ENCODE results near the gene RANBP17. TPM values are rescaled to one million over a fixed set of nuclear protein-coding genes. Genes with fewer than 3 reads are reported as not detected.
A peak's percentile ranks its signal among the peaks of the same experiment; 100 is the strongest.

The RANBP17 gene
- polyA plus RNA-seq, 4 donors = 0.67 to 6.1 (median 1.2) TPM

DNA sequence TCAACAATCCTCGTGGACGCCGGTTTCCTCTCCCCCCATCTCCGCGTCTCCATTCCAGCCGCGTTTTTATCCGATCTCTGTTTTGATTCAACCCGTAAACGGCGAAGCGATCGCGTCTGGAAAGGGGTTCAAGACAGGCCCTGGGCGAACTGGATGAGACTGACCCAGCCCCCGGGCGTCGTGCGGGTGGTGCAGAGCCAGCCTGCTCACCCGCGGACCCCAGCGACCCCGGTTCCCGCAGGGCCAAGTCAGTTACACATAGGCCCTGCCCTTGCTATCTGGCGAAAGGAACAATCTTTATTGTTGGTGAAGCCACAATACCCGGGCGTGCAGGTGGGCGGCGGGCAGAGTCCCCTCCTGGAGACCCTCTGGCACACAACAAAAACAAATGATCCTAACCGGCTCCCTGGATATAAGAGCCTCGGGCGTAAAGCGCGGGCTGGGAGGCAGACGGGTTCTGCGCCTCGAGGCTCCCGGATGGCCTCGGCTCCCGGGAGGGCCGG, 449.1 kb downstream of the RANBP17 start:
- peaks cover 0 to 12% (median 4%) of the 10 kb centered on the region in 3 donors for H3K4me1 ChIP-seq (ENCODE audit: control insufficient read depth in 3 of 3, insufficient read depth in 2 of 3, low read depth in 1 of 3, low read length in 2 of 3)
- no peaks in the 10 kb centered on the region for H3K36me3 ChIP-seq (ENCODE audit: control insufficient read depth in 3 of 3, insufficient read depth in 2 of 3, low read depth in 1 of 3, low read length in 3 of 3)
- FAIRE-seq (no peak), DNase-seq (no peak)
- H3K4me3 ChIP-seq (ENCODE audit: low read depth in 1 of 3, low read length in 3 of 3) = no peak overlapping the region
- H3K9me3 ChIP-seq (ENCODE audit: control insufficient read depth in 2 of 2, insufficient read depth in 1 of 2, low read depth in 1 of 2, low read length in 1 of 2) = no peaks in the 10 kb centered on the region
- H3K27me3 ChIP-seq (ENCODE audit: control insufficient read depth in 3 of 3, insufficient read depth in 3 of 3, low read length in 3 of 3) = peaks cover 33 to 96% (median 69%) of the 10 kb centered on the region in 3 donors
- no peak overlapping the region for H3K27ac ChIP-seq (ENCODE audit: low read depth in 1 of 3, low read length in 2 of 3)
- WGBS, 3 donors = 3 to 5% (median 3%) methylated on average over 41 of the region's 41 CpGs

DNA sequence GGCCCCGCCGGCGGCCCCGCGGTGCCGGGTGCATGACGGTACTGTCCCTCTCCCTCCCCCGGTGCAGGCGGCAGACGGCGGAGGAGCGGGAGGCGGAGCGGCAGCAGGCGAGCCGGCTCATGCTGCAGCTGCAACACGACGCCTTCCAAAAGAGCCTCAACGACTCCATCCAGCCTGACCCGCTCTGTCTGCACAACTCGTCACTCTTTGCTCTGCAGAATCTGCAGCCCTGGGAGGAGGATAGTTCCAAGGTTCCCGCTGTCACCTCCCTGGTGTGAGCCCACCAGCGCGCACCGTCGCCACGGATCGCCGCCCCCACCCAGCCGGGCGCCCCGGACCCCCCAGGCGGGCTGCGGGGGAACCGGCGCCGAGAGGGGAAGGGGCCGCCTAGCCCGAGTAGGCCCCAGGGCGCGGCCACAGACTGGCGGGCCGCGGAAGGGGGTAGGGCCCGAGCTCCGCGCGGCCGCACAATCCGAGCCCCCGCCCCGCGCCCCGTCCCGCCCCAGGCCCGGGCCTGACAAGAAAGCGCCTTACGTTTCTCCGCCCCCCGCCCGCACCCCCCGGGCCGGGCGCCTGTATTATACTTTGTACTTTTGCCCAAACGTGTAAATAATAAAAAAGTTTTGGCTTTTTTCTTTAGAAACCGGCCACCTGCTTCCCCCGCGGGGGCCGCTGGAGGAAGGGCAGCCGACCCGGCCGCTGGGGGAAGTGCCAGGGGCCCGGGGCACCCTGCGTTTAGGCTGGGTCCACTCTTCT, 449.7 kb downstream of the RANBP17 start:
- peak in 1 of 2 donors; percentile 50 for DNase-seq
- Histone ChIP-seq H3K27ac (ENCODE audit: low read depth in 1 of 3, low read length in 2 of 3) (no peak overlapping the region), H3K27me3 (ENCODE audit: control insufficient read depth in 3 of 3, insufficient read depth in 3 of 3, low read length in 3 of 3) (peaks cover 33 to 96% (median 71%) of the 10 kb centered on the region in 3 donors), H3K4me1 (ENCODE audit: control insufficient read depth in 3 of 3, insufficient read depth in 2 of 3, low read depth in 1 of 3, low read length in 2 of 3) (peaks cover 0 to 12% (median 4%) of the 10 kb centered on the region in 3 donors), H3K4me3 (ENCODE audit: low read depth in 1 of 3, low read length in 3 of 3) (peak overlapping the region in 2 of 3 donors; percentile 2 to 16), H3K9me3 (ENCODE audit: control insufficient read depth in 2 of 2, insufficient read depth in 1 of 2, low read depth in 1 of 2, low read length in 1 of 2) (no peaks in the 10 kb centered on the region), H3K36me3 (ENCODE audit: control insufficient read depth in 3 of 3, insufficient read depth in 2 of 3, low read depth in 1 of 3, low read length in 3 of 3) (no peaks in the 10 kb centered on the region)
- 0 to 3% (median 1%) methylated on average over 59 to 74 of the region's 74 CpGs for whole genome bisulfite sequencing, 3 donors
- no peak for FAIRE-seq

DNA sequence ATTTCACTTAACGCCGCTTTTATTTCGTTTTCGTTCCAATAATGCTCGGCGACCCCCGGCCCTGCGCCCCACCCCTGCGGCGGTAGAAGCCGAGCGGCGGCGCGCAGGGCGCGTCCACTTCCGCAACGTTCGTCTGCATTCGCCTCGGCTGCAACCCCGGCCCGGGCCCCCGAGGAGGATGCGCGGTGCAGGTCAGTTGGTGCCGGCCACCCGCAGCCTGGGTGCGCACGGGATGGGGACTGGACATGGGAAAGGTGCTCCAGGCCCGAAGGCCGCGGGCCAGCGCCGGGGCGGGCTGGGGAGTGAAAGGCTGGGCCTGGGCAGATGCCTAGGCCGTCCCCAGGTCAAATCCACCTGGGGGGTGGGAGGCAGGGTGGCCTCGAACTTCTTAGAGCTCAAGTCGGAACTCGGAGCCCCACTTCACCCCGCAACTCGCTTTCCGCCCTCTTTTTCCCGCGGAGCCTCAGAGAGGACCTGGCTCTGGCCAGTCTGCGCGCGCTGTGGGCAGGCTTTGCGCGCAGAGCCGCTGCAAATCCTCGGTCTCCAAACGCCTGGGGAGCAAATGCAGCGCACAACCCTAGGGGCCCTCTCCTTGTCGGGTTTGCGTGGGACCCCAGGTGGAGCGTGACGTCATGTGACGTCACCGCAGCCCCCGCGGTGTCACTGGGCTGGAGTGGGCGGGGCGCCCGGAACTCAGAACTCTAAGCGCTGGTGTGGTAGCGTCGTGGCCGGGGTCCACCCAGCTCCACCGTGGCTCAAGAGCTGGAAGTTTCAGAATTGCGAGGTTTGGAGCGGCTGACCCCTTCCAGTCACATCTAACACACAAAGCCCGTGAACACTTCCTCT, 450.5 kb downstream of the RANBP17 start:
- Histone ChIP-seq H3K27me3 (ENCODE audit: control insufficient read depth in 3 of 3, insufficient read depth in 3 of 3, low read length in 3 of 3) (peaks cover 33 to 96% (median 70%) of the 10 kb centered on the region in 3 donors), H3K27ac (ENCODE audit: low read depth in 1 of 3, low read length in 2 of 3) (no peak overlapping the region), H3K4me3 (ENCODE audit: low read depth in 1 of 3, low read length in 3 of 3) (peak overlapping the region in 1 of 3 donors; percentile 16), H3K36me3 (ENCODE audit: control insufficient read depth in 3 of 3, insufficient read depth in 2 of 3, low read depth in 1 of 3, low read length in 3 of 3) (no peaks in the 10 kb centered on the region), H3K4me1 (ENCODE audit: control insufficient read depth in 3 of 3, insufficient read depth in 2 of 3, low read depth in 1 of 3, low read length in 2 of 3) (peaks cover 0 to 12% (median 4%) of the 10 kb centered on the region in 3 donors), H3K9me3 (ENCODE audit: control insufficient read depth in 2 of 2, insufficient read depth in 1 of 2, low read depth in 1 of 2, low read length in 1 of 2) (no peaks in the 10 kb centered on the region)
- WGBS, 3 donors = 4 to 6% (median 6%) methylated on average over 72 to 74 of the region's 74 CpGs
- FAIRE-seq (no peak), DNase-seq (no peak)

DNA sequence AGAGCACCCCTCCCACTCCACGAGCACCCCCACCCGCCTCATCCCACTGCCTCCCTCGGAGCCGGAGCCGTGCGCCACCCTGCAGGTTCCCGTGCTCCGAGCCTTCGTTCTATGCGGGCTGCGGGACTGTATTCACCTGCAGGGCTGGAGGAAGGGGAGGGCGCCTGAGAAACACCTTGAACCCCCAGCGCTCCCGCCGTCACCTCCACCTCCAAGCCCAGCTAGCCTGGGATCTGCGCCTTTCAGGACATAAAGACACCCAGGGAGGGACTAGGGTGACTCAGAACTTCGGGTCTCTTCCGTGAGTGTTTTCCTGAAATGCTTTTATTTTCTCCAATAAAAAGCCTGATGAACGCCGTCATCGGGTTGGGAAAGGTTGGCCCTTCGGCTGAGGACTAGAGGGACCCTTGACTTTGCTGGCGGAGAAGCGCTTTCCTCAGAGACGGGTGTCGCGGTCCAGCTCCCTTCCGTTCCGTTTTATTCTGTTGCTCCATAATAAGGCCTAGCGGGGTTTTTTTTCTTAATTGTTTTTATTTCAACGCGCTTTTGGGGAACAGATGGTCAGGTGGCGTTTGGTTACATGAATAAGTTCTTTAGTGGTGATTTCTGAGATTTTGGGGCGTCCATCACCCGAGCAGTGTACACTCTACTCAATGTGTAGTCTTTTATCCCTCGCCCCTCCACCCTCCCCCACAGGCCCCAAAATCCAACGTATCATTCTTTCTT, 451.8 kb downstream of the RANBP17 start:
- peaks cover 0 to 12% (median 4%) of the 10 kb centered on the region in 3 donors for H3K4me1 ChIP-seq (ENCODE audit: control insufficient read depth in 3 of 3, insufficient read depth in 2 of 3, low read depth in 1 of 3, low read length in 2 of 3)
- FAIRE-seq = no peak
- H3K4me3 ChIP-seq (ENCODE audit: low read depth in 1 of 3, low read length in 3 of 3) = no peak overlapping the region
- 8 to 13% (median 9%) methylated on average over 37 of the region's 37 CpGs for WGBS, 3 donors
- H3K9me3 ChIP-seq (ENCODE audit: control insufficient read depth in 2 of 2, insufficient read depth in 1 of 2, low read depth in 1 of 2, low read length in 1 of 2) = no peaks in the 10 kb centered on the region
- H3K27ac ChIP-seq (ENCODE audit: low read depth in 1 of 3, low read length in 2 of 3) = no peak overlapping the region
- no peak for DNase-seq
- H3K27me3 ChIP-seq (ENCODE audit: control insufficient read depth in 3 of 3, insufficient read depth in 3 of 3, low read length in 3 of 3) = peaks cover 33 to 96% (median 68%) of the 10 kb centered on the region in 3 donors
- no peaks in the 10 kb centered on the region for H3K36me3 ChIP-seq (ENCODE audit: control insufficient read depth in 3 of 3, insufficient read depth in 2 of 3, low read depth in 1 of 3, low read length in 3 of 3)

DNA sequence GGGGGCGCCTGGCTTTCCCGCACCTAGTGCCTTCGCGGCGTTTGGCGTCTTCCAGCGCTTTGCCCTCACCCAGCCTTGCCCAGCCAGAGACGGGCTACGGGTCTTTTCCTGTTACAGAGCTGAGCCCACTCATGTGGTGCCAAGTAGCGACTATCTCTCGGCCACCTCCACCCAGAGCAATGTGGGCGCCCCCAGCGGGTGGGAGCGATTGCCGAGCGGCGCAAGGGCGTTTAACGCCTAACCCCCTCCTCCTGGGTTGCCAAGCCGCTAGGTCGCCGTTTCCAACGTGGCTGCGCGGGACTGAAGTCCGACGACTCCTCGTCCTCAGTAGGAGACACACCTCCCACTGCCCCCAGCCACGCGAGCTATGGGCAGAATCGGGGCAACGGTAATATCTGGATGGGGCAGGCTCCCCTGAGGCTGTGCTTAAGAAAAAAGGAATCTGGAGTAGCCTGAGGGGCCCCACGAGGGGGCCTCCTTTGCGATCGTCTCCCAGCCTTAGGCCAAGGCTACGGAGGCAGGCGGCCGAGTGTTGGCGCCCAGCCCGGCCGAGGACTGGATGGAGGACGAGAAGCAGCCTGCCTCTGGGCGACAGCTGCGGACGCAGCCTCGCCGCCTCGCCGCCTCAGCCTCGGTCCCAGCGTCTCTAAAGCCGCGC, 453.0 kb downstream of the RANBP17 start:
- Histone ChIP-seq H3K4me1 (ENCODE audit: control insufficient read depth in 3 of 3, insufficient read depth in 2 of 3, low read depth in 1 of 3, low read length in 2 of 3) (peaks cover 0 to 12% (median 4%) of the 10 kb centered on the region in 3 donors), H3K4me3 (ENCODE audit: low read depth in 1 of 3, low read length in 3 of 3) (peak overlapping the region in 1 of 3 donors; percentile 2), H3K9me3 (ENCODE audit: control insufficient read depth in 2 of 2, insufficient read depth in 1 of 2, low read depth in 1 of 2, low read length in 1 of 2) (no peaks in the 10 kb centered on the region), H3K27me3 (ENCODE audit: control insufficient read depth in 3 of 3, insufficient read depth in 3 of 3, low read length in 3 of 3) (peaks cover 25 to 94% (median 71%) of the 10 kb centered on the region in 3 donors), H3K36me3 (ENCODE audit: control insufficient read depth in 3 of 3, insufficient read depth in 2 of 3, low read depth in 1 of 3, low read length in 3 of 3) (no peaks in the 10 kb centered on the region), H3K27ac (ENCODE audit: low read depth in 1 of 3, low read length in 2 of 3) (no peak overlapping the region)
- DNase-seq (no peak), FAIRE-seq (no peak)
- WGBS, 3 donors = 4 to 10% (median 5%) methylated on average over 46 to 53 of the region's 53 CpGs

DNA sequence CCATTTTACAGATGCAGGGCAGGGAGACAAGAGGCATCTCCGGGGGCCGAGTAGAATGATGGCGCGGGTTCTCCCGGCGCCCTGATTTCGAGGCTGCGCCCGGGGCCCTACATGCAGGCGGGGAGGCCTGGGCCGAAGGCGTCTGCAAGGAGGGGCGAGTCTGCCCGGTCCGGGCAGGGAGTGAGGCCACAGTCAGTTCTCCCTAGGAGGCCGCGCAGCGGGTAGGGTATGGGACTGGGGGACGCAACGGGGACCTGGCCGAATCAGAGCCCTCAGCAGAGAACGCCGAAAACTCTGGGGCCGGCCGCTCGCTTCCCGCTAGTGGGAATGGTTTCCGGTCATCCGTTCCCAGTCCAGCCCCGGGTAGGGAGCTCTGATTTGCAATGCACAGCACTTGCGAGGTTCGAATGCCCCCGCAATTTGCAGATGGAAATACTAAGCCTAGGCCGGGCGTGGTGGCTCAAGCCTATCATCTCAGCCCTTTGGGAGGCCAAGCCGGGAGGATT, 453.6 kb downstream of the RANBP17 start:
- Histone ChIP-seq H3K27me3 (ENCODE audit: control insufficient read depth in 3 of 3, insufficient read depth in 3 of 3, low read length in 3 of 3) (peaks cover 25 to 94% (median 71%) of the 10 kb centered on the region in 3 donors), H3K9me3 (ENCODE audit: control insufficient read depth in 2 of 2, insufficient read depth in 1 of 2, low read depth in 1 of 2, low read length in 1 of 2) (no peaks in the 10 kb centered on the region), H3K27ac (ENCODE audit: low read depth in 1 of 3, low read length in 2 of 3) (no peak overlapping the region), H3K4me1 (ENCODE audit: control insufficient read depth in 3 of 3, insufficient read depth in 2 of 3, low read depth in 1 of 3, low read length in 2 of 3) (peaks cover 0 to 12% (median 4%) of the 10 kb centered on the region in 3 donors), H3K4me3 (ENCODE audit: low read depth in 1 of 3, low read length in 3 of 3) (peak overlapping the region in 1 of 3 donors; percentile 2), H3K36me3 (ENCODE audit: control insufficient read depth in 3 of 3, insufficient read depth in 2 of 3, low read depth in 1 of 3, low read length in 3 of 3) (no peaks in the 10 kb centered on the region)
- 6 to 11% (median 7%) methylated on average over 35 to 36 of the region's 36 CpGs for WGBS, 3 donors
- FAIRE-seq (no peak), DNase-seq (no peak)

DNA sequence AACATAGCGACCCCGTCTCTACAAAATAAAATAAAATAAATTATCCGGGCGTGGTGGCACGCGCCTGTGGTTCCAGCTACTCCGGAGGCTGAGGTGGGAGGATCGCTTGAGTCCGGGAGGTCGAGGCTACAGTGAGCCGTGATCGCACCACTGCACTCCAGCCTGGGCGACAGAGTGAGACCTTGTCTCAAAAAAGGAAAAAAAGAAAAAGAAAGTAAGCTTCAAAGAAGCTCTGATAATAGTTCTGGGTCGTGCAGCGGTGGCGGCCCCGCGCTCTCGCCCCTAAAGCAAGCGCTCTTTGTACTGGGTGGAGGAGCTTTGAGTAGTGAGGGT, 454.1 kb downstream of the RANBP17 start:
- H3K36me3 ChIP-seq (ENCODE audit: control insufficient read depth in 3 of 3, insufficient read depth in 2 of 3, low read depth in 1 of 3, low read length in 3 of 3) = no peaks in the 10 kb centered on the region
- peaks cover 0 to 12% (median 2%) of the 10 kb centered on the region in 3 donors for H3K4me1 ChIP-seq (ENCODE audit: control insufficient read depth in 3 of 3, insufficient read depth in 2 of 3, low read depth in 1 of 3, low read length in 2 of 3)
- 9 to 14% (median 10%) methylated on average over 20 of the region's 20 CpGs for WGBS, 3 donors
- peaks cover 23 to 91% (median 66%) of the 10 kb centered on the region in 3 donors for H3K27me3 ChIP-seq (ENCODE audit: control insufficient read depth in 3 of 3, insufficient read depth in 3 of 3, low read length in 3 of 3)
- DNase-seq (no peak), FAIRE-seq (no peak)
- no peak overlapping the region for H3K27ac ChIP-seq (ENCODE audit: low read depth in 1 of 3, low read length in 2 of 3)
- no peaks in the 10 kb centered on the region for H3K9me3 ChIP-seq (ENCODE audit: control insufficient read depth in 2 of 2, insufficient read depth in 1 of 2, low read depth in 1 of 2, low read length in 1 of 2)
- no peak overlapping the region for H3K4me3 ChIP-seq (ENCODE audit: low read depth in 1 of 3, low read length in 3 of 3)
